Hepatocyte (in vitro differentiated cells): Measurements from ENCODE around the gene BAIAP3.

Experiments used
- CTCF ChIP-seq: fragments of 200-600 bp; sonication (generic); IDR thresholded peaks from 2 replicates; pipeline ENCODE4 v1.5.1; 2016; ENCODE audit warnings: antibody characterized with exemption, mild to moderate bottlenecking; ENCODE audit not compliant: poor library complexity
- EZH2 ChIP-seq: fragments of 200-600 bp; sonication (generic); IDR thresholded peaks from 2 replicates; pipeline ENCODE4 v1.6.1; 2016; ENCODE audit warnings: antibody characterized with exemption, mild to moderate bottlenecking, borderline replicate concordance

DNA sequence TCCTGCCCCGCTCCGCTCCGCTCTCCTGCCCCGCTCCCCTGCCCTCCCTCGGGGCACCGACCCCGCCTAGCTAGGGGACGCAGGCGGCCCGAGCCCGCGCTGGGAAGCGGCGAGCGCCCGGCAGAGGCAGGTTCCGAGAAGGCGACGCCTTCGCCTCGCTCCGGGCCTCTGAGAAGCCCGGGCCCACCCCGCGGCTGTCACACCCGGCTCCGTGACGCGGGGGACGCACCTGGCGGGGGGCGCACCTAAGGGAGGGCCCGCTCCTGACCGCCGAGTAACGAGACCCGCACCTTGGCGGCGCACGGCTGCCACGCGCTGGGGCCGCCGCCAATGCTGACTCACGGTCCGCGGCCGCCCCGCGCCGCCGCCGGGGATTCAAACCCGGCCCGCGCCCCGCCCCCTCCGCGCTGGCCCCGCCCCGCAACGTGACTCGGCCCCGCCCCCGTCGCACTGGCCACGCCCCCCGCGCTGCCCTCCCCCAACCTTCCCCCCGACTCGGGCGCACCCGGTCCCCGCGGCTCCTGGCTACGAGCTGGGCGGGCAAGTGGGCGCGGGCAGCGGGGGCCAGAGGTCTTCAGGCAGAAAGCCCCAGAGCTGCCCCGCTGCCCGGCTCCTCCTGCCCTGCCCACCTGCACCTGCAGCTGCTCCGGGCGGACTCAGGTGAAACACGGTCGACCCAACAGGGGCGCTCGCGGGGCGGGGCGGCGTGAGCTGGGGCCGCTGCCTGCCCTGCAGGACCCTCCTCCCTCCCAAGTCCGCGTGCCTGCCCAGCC, 46.0 kb downstream of the BAIAP3 start:
- TF ChIP-seq CTCF (peak; percentile 11), EZH2 (no peak)
